ENCODE measurements around the gene AWAT2. TPM values are rescaled to one million over a fixed set of nuclear protein-coding genes. Genes with fewer than 3 reads are reported as not detected.
A peak's percentile ranks its signal among the peaks of the same experiment; 100 is the strongest.

The AWAT2 gene
- total and polyA plus RNA-seq, 2 donors (not counting 1 experiment from before 2014, with no cell fraction given): not detected

DNA sequence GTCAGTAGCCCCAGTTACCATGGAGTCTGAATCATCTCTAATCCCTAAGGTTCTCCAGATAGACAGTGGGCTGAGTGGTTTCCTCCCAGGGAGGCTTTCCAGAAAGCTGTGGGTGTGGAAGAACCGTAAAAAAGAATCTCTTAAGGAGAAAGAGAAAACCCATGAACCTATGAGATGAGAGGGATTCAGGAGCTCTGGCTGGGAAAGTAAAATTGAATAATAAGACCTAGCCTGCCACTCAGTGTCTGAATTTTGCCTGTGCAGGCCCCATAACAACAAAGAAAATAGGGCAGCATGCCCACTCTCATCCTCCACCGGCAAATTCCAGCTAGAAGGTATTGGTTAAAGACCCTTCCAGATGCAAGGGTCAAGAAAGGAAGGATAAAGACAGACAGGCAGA lies 16.9 kb downstream of the AWAT2 start:
- Histone ChIP-seq H4K20me1 (ENCODE audit: control insufficient read depth, insufficient read depth, low read length, poor library complexity, severe bottlenecking) (no peaks in the 10 kb centered on the region), H3K4me1 (ENCODE audit: control insufficient read depth in 2 of 2, insufficient read depth in 2 of 2, low read length in 2 of 2) (no peaks in the 10 kb centered on the region), H3K4me3 (ENCODE audit: control extremely low read depth in 1 of 5, extremely low read depth in 1 of 5, insufficient read depth in 1 of 5, low read depth in 2 of 5, low read length in 4 of 5) (no peak overlapping the region), H3K36me3 (replicated peaks in 1 of 2; ENCODE audit: control extremely low read depth in 1 of 2, control insufficient read depth in 1 of 2, extremely low read depth in 1 of 2, insufficient read depth in 2 of 2, low read length in 1 of 2) (no peaks in the 10 kb centered on the region), H3K27ac (ENCODE audit: low read length in 2 of 2) (no peak overlapping the region), H3K9me3 (ENCODE audit: control extremely low read depth in 1 of 3, control insufficient read depth in 2 of 3, insufficient read depth in 1 of 3, low read length in 2 of 3) (no peaks in the 10 kb centered on the region), H3K79me2 (ENCODE audit: control insufficient read depth, insufficient read depth, low read length) (no peaks in the 10 kb centered on the region), H2AFZ (ENCODE audit: insufficient read depth, low read depth, low read length, poor library complexity, severe bottlenecking) (no peak overlapping the region), H3K9ac (ENCODE audit: low read length) (no peak overlapping the region), H3K4me2 (replicated peaks; ENCODE audit: low read depth, low read length, poor library complexity, severe bottlenecking) (no peak overlapping the region), H3K27me3 (replicated peaks in 1 of 4; ENCODE audit: control extremely low read depth in 1 of 4, control insufficient read depth in 3 of 4, insufficient read depth in 4 of 4, low read length in 3 of 4) (no peaks in the 10 kb centered on the region)
- WGBS (ENCODE audit: insufficient coverage): 100% methylated on average over 1 of the region's 2 CpGs
- intact Hi-C loops (cut with micrococcal nuclease): loop anchor here (5.0 kb wide), 1 partner anchor 495 kb away; no protein-coding TSS in a partner anchor
- ATAC-seq (ENCODE audit: low read depth) (no peak), DNase-seq (no peak)
- H3K9me3 Mint-ChIP-seq (ENCODE audit: insufficient read depth): no peaks in the 10 kb centered on the region
- ChIA-PET POLR2A (no interaction called here), CTCF (interaction anchor here (0.8 kb wide), 1 partner anchor 9 kb away, joined by 3 read pairs; no protein-coding TSS in a partner anchor)
- TF ChIP-seq, protein P1, sequence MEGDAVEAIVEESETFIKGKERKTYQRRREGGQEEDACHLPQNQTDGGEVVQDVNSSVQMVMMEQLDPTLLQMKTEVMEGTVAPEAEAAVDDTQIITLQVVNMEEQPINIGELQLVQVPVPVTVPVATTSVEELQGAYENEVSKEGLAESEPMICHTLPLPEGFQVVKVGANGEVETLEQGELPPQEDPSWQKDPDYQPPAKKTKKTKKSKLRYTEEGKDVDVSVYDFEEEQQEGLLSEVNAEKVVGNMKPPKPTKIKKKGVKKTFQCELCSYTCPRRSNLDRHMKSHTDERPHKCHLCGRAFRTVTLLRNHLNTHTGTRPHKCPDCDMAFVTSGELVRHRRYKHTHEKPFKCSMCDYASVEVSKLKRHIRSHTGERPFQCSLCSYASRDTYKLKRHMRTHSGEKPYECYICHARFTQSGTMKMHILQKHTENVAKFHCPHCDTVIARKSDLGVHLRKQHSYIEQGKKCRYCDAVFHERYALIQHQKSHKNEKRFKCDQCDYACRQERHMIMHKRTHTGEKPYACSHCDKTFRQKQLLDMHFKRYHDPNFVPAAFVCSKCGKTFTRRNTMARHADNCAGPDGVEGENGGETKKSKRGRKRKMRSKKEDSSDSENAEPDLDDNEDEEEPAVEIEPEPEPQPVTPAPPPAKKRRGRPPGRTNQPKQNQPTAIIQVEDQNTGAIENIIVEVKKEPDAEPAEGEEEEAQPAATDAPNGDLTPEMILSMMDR (IDR thresholded peaks at IDR 0.05): no peak
- no peak for TF ChIP-seq EZH2 (IDR thresholded peaks at IDR 0.05; ENCODE audit: borderline replicate concordance, insufficient read depth, low read depth, low read length, poor library complexity, severe bottlenecking)
- H3K4me3 Mint-ChIP-seq: no peak overlapping the region
- H3K4me1 Mint-ChIP-seq: no peaks in the 10 kb centered on the region
- peaks cover 3% of the 10 kb centered on the region for H3K27me3 Mint-ChIP-seq
- H3K27ac Mint-ChIP-seq: no peak overlapping the region

DNA sequence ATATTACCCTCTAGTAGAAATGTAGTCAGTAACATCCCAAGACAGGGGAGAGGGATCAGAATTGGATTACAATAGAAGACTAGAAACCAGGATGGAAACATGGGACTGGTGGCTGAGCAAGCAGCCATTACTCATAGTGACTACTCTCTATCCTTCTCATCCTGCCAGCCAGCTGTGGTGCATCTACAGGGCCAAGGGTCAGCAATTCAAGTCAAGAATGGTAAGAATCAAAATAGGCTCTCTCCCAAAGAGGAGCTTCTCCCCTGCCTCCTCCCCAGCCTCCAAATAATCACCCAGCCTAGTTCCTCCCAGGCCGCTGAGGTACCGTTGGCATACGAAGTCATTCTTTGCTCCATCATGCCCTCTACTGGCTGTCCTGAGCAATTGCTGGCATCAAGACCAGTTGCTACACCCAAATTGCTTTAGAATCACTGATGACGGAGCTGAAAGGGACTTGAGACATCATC lies 19.4 kb downstream of the AWAT2 start:
- ChIA-PET CTCF (interaction anchor here (1.0 to 2.5 kb wide), 3 partner anchors 16 to 493 kb away, joined by 3 to 9 read pairs (median 3); no protein-coding TSS in a partner anchor), POLR2A (no interaction called here)
- Mint-ChIP-seq H3K9me3 (ENCODE audit: insufficient read depth) (no peaks in the 10 kb centered on the region), H3K27me3 (peaks cover 7% of the 10 kb centered on the region), H3K4me1 (no peaks in the 10 kb centered on the region), H3K27ac (no peak overlapping the region), H3K4me3 (no peak overlapping the region)
- DNase-seq (peak; percentile 28), ATAC-seq (ENCODE audit: low read depth) (no peak)
- Histone ChIP-seq H3K4me2 (replicated peaks; ENCODE audit: low read depth, low read length, poor library complexity, severe bottlenecking) (no peak overlapping the region), H3K9me3 (ENCODE audit: control extremely low read depth in 1 of 3, control insufficient read depth in 2 of 3, insufficient read depth in 1 of 3, low read length in 2 of 3) (no peaks in the 10 kb centered on the region), H3K79me2 (ENCODE audit: control insufficient read depth, insufficient read depth, low read length) (no peaks in the 10 kb centered on the region), H3K36me3 (replicated peaks in 1 of 2; ENCODE audit: control extremely low read depth in 1 of 2, control insufficient read depth in 1 of 2, extremely low read depth in 1 of 2, insufficient read depth in 2 of 2, low read length in 1 of 2) (no peaks in the 10 kb centered on the region), H3K27ac (ENCODE audit: low read length in 2 of 2) (no peak overlapping the region), H3K9ac (ENCODE audit: low read length) (no peak overlapping the region), H3K4me1 (ENCODE audit: control insufficient read depth in 2 of 2, insufficient read depth in 2 of 2, low read length in 2 of 2) (no peaks in the 10 kb centered on the region), H2AFZ (ENCODE audit: insufficient read depth, low read depth, low read length, poor library complexity, severe bottlenecking) (no peak overlapping the region), H3K4me3 (ENCODE audit: control extremely low read depth in 1 of 5, extremely low read depth in 1 of 5, insufficient read depth in 1 of 5, low read depth in 2 of 5, low read length in 4 of 5) (no peak overlapping the region), H4K20me1 (ENCODE audit: control insufficient read depth, insufficient read depth, low read length, poor library complexity, severe bottlenecking) (no peaks in the 10 kb centered on the region), H3K27me3 (replicated peaks in 1 of 4; ENCODE audit: control extremely low read depth in 1 of 4, control insufficient read depth in 3 of 4, insufficient read depth in 4 of 4, low read length in 3 of 4) (no peaks in the 10 kb centered on the region)
- no peak for TF ChIP-seq EZH2 (IDR thresholded peaks at IDR 0.05; ENCODE audit: borderline replicate concordance, insufficient read depth, low read depth, low read length, poor library complexity, severe bottlenecking)
- TF ChIP-seq, protein P1 (IDR thresholded peaks at IDR 0.05): peak; percentile 34
- WGBS (ENCODE audit: insufficient coverage): no CpG with 5 or more reads among the region's 4 CpGs
- intact Hi-C loops (cut with micrococcal nuclease): loop anchor here (5.0 kb wide), 1 partner anchor 493 kb away; no protein-coding TSS in a partner anchor
